Measurements from ENCODE around the gene CMTM2.
"Not testable (repeated sequence)": the region's sequence is repeated elsewhere in the genome, so short reads cannot be mapped to it uniquely, and the experiment has no call there.

The CMTM2 gene

DNA sequence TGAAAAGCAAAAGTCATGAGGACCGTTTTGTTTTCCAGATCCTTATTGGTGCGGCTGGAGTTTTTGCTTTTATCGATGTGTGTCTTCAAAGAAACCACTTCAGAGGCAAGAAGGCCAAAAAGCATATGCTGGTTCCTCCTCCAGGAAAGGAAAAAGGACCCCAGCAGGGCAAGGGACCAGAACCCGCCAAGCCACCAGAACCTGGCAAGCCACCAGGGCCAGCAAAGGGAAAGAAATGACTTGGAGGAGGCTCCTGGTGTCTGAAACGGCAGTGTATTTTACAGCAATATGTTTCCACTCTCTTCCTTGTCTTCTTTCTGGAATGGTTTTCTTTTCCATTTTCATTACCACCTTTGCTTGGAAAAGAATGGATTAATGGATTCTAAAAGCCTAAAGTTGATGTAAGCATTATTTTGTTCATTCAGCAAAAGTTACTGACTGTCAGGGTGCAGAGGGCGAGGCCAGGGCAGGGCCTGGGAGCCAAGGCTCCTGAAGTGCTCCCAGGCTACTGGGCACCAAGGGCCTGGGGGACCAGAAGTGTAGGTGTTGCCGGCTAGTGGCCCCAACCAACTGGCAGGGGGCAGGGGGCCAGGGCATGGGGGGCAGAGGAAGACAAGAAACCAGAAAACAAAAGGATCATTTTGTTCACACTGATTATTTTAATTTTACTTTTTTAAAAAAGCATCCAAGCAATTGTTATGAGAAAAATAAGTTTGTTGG, 8.8 kb downstream of the CMTM2 start:
- no peak for DNase-seq

- DNase-seq = peak; percentile 49
Measured at GRCh38 chr16:66588981-66589713, 9.9 kb downstream of the CMTM2 start.

GRCh38 chr16:66590322-66590721, 11.1 kb downstream of the CMTM2 start:
- DNase-seq = no peak

- no peak for DNase-seq
Measured at GRCh38 chr16:66591018-66591417, 11.8 kb downstream of the CMTM2 start.

DNA sequence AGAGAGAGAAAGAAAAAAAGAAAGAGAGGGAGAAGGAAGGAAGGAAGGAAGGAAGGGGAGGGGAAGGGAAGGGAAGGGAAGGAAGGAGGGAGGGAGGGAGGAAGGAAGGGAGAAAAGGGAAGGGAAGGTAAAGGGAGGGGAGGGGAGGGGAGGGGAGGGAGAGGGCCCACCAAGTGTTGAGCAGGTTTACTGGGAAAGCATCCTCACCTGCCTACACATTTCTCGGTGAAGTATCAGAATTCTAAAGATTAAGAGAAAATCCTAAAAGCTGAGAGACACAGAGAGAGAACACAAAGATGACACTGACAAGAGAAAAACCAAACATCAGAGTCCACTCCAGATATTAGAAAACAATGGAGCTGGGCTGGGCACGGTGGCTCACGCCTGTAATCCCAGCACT, 13.0 kb downstream of the CMTM2 start:
- no peak for DNase-seq

GRCh38 chr16:66592814-66593213, 13.6 kb downstream of the CMTM2 start:
- no peak for DNase-seq

DNA sequence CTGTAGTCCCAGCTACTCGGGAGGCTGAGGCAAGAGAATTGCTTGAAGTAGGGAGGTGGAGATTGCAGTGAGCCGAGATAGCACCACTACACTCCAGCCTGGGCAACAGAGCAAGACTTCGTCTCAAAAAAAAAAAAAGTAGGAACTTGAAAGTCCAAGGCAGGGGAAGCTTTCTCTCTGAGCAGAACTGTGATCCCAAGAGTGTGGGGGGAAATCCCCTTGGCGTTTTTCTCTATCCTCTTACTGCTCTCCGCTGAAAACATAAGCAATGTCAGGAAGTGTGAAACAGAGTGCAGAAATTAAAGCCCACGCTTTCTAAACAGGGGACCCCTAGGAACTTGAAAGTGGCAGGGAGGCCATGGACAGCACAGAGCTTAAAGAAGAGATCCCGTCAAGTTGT, 15.5 kb downstream of the CMTM2 start:
- no peak for DNase-seq

- DNase-seq = not testable (repeated sequence)
Measured at GRCh38 chr16:66596559-66596958, 17.3 kb downstream of the CMTM2 start.

DNA sequence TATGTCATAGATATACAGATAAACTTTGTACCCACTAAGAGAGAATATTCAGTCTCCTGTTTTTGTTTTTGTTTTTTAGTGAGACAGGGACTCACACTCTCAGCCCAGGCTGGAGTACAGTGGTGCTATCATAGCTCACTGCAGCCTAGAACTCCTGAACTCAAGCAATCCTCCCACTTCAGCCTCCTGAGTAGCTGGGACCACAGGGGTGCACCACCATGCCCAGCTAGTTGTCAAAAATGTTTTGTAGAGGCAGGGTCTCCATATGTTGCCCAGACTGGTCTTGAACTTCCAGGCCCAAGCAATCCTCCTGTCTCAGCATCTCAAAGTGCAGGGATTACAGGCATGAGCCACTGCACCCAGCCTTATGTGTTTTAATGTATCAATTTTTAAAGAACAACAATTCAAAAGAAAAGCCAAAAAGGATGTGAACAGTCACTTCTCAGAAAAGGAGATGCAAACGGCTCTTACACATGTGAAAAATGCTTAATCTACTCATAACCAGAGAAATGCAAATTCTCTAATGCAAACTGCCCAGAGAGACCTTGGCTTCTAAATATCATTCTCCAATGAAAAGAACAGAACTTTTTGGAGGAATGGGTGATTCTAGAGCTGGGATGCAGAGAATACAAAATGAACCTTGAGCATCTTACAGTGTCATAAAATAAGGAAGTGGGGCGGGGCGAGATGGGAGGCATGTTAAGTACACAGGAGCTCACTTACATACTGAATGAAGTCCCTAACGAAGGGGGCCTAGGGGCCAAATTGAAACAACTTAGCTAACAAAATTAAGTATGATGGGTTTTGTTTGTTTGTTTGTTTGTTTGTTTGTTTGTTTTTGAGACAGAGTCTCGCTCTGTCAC, 18.0 kb downstream of the CMTM2 start:
- DNase-seq = no peak

- DNase-seq = no peak
Measured at GRCh38 chr16:66598111-66598510, 18.8 kb downstream of the CMTM2 start.

GRCh38 chr16:66599726-66600125, 20.5 kb downstream of the CMTM2 start:
- no peak for DNase-seq

DNA sequence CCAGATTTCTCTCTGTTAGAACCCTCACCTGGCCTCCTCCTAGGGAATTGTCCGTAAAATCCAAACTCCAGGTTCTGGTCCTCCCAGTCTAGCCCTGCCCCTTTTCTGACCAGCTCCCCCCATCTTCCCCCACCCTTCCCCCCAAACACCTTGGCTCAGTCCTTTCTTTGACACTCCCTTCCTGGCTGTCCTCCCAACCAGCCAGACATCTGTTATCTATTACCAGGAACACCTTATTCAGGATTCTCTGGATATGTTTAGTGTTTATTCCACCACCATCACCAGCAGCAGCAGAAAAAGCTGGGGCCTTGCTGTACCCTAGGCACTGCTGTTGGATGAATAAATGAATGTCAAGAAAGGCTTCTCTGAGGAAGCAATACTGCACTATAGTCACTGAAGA, 21.2 kb downstream of the CMTM2 start:
- no peak for DNase-seq

DNA sequence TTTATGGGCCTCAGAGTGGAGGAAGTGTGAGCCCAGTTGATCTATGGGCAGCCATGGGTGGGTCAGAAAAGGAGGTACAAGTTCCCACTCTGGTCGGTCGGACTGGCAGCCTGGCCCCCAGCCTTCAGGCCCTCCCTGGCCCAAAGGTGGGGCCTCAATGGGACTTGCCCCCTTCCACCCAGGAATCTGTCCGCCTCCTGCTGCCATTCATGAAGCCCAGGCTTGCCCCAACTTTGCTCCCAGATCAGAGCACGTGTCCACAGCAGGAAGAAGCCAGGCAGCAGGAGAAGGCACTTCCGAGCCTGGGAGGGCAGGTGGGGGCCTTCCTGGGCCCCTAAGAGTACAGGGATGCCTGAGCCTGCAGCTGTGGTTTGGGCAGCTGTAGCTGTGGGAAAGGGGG, 22.2 kb downstream of the CMTM2 start:
- DNase-seq = no peak

GRCh38 chr16:66603537-66604375, 24.5 kb downstream of the CMTM2 start:
- peak; percentile 51 for DNase-seq

GRCh38 chr16:66604376-66605176, 25.3 kb downstream of the CMTM2 start, which contains the start of gene CMTM3:
CMTM3 (plus strand) TSS chr16:66604704; CDS start chr16:66604806, 102 bp downstream.
- peak; percentile 63 for DNase-seq

DNA sequence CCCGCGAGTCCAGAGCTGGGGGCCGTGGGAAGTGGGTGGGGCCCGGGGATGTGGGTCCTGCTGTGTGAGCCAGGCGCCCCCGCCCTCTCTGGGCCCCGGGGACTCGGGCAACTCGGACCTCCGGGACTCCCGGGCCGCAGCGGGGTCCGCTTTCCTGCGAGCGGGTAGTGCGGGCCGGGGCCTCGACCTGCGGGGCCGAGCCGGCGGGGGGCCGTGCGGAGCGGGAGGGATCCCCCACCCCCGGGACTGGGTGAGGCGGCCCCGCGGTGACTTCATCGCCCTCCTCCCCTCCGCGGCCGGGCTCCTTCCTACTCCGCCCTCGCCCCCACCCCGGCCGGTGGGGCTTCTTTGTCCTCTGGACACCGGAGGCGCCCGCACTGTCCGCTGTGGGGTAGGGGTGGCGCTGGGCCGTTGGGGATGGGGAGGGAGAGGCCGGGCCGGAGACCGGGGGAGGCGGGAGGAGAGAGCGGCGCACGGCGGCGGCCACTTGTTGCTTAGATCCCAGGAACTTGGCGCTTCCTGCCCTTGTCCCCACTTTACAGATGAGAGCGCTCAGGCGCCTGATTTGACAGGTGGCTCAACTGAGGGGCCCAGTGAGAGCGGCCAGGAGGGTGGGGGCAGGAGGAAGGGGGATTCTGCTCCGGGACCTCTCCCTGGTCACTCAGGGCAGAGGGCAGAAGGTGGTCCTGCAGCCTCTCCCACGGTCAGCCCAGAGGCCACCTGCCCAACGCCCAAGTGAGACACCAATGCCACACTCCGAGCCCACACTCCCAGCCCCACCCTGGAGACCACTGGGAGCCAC, 26.1 kb downstream of the CMTM2 start:
- no peak for DNase-seq

DNA sequence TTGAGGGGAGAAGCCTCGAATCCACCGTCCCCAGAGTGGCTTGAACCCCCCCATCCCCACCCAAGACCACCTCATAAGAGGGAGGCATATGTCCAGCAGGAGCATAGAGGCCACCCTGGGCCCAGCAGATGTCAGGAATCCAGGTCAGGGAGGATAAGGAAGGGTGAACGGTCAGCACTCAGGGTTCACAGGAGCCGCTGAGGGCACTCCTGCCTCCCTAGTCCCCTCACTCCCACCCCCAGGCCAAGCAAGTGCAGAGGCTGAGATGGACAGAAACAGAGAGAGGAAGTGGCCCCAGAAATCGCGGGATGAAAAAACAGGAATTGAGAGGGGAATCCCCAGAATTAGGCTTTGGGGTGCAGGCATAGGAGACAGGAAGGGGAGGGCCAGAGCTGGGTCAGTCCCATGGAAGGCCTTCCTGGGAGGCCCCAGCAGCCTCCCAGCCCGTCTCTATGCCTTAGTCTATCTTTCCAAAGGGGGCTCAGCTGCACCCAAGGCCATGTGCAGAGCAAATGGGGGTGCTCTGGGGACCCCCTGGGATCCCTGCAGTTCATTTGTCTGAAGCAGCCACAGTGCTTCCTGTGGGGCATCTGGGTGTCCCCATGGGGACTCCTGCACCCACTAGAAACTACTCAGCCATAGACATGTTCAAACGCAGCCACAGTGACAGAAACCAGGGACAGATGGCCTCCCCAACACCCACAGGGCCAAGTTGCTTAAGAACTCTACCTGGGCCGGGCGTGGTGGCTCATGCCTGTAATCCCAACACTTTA, 26.9 kb downstream of the CMTM2 start:
- no peak for DNase-seq

DNA sequence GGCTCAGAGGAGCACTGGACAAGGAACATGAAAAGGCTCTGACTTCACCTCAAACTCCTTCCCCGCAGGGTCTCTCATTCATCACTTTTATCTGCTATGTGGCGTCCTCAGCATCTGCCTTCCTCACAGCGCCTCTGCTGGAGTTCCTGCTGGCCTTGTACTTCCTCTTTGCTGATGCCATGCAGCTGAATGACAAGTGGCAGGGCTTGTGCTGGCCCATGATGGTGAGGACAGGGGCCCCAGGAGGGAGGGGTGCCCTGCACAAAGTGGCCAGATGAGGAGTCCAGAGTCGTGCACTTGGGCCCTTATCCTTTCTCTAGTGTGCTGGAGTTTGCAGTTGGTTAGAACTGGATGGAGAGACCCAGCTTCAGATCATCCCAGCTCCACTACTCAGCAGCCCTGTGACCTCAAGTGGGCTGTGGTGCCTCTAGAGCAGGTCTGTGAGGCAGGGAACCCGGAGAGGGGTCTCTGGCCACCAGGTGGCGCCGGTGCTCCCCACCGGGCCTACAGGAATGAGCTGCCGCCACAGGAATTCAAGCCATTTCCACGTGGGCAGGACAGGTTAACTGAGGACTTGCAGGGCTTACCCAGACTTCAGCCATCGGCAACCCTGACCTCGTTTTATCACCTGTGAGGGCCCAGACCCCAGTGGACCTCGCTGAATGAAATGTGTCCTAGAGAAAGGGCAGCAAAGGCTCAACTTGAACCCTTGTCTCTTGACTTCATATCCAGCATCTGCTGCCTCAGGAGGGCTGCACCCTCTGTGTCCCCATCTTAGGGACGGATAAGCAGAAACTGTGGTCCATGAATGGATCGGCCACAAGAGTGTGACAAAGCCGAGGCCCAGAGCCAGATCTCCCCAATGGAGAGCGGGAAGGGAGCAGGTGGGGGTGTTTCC, 29.2 kb downstream of the CMTM2 start:
- DNase-seq = peak; percentile 72

GRCh38 chr16:66609139-66609510, 29.9 kb downstream of the CMTM2 start:
- no peak for DNase-seq

Measured in activated CD4-positive, alpha-beta T cell treated with anti-CD3 and anti-CD28 coated beads for 1 hour (primary cell).